Peyer's patch (tissue), 4 donors: ENCODE data around the gene RBM33. TPM values are rescaled to one million over a fixed set of nuclear protein-coding genes. Genes with fewer than 3 reads are reported as not detected.

Experiments used
- DNase-seq, 3 donors: peaks; one replicate each; pipeline ENCODE4 v3.0.0-alpha.2; 2017 to 2019
- H3K27ac ChIP-seq, 4 donors: fragments of 200-600 bp; sonication (generic); one replicate each; pipeline ENCODE4 v1.5.1; 2016 to 2019
- H3K27me3 ChIP-seq, 2 donors: fragments of 200-600 bp; sonication (generic); one replicate each; pipeline ENCODE4 v1.5.1; 2019
- H3K36me3 ChIP-seq, 3 donors: fragments of 200-600 bp; sonication (generic); one replicate each; pipeline ENCODE4 v1.5.1; 2016 to 2019
- H3K4me1 ChIP-seq, 4 donors: fragments of 200-600 bp; sonication (generic); one replicate each; pipeline ENCODE4 v1.5.1; 2016 to 2019
- H3K4me3 ChIP-seq, 4 donors: fragments of 200-600 bp; sonication (generic); 1 replicate in 3 of 4; 2 replicates in 1 of 4; pipeline ENCODE4 v1.5.1; 2016 to 2019; ENCODE audit warnings: mild to moderate bottlenecking in 1 of 4
- H3K9me3 ChIP-seq, 4 donors: fragments of 200-600 bp; sonication (generic); one replicate each; pipeline ENCODE4 v1.5.1; 2016 to 2019; ENCODE audit warnings: mild to moderate bottlenecking in 1 of 4
- POLR2A ChIP-seq, 2 donors: fragments of 450-650 bp; IDR thresholded peaks; one replicate each; pipeline ENCODE4 v1.5.1; 2017; ENCODE audit warnings: antibody characterized with exemption in 2 of 2, mild to moderate bottlenecking in 2 of 2, moderate library complexity in 2 of 2
- total RNA-seq, 4 donors: library from RNA; depleted of rRNA; stranded (reverse); fragments of >200 nt; gene quantifications; one replicate each; pipeline ENCODE4 v1.1.0, GENCODE V29; 2016
- TF ChIP-seq, protein P1 (sequence below), 6 experiments: fragments of 450-650 bp in 4 of 6; fragments of 200-600 bp in 2 of 6; sonication (generic) in 1 of 6; IDR thresholded peaks; one replicate each; pipeline ENCODE4 v1.5.1; 2017 to 2019; ENCODE audit warnings: antibody characterized with exemption in 6 of 6, mild to moderate bottlenecking in 3 of 6, moderate library complexity in 1 of 6

The RBM33 gene
- total RNA-seq, 4 donors from 2014 or later: 87.4 to 191 (median 123) TPM

DNA sequence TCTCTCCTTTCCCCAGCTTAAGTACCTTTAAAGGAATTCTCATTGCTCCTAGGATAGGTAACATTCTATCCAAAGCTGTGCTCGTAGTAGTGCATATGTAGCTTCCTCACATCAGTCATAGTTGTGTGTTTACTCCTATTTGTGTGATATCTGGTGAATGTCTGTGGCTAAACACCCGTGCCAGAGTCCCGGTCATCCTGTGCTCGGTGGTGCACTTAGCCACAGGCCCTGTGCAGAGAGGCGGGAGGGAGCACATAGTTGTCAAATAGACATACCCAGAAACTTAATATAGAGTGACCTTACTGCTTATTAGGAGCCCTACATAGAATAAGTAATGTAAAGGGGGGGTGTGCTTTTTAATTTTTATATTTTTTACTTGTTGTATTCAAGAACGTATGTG lies 76.6 kb downstream of the RBM33 start:
- Histone ChIP-seq H3K27me3 (no peaks in the 10 kb centered on the region), H3K4me3 (no peak overlapping the region), H3K4me1 (peaks cover 0 to 12% (median under 1%) of the 10 kb centered on the region in 4 donors), H3K36me3 (peaks cover 0 to 22% (median 0%) of the 10 kb centered on the region in 3 donors), H3K9me3 (no peaks in the 10 kb centered on the region), H3K27ac (peak overlapping the region in 2 of 4 donors; percentile 3 to 59)
- DNase-seq: peak in 1 of 3 donors; percentile 51
- TF ChIP-seq, protein P1, sequence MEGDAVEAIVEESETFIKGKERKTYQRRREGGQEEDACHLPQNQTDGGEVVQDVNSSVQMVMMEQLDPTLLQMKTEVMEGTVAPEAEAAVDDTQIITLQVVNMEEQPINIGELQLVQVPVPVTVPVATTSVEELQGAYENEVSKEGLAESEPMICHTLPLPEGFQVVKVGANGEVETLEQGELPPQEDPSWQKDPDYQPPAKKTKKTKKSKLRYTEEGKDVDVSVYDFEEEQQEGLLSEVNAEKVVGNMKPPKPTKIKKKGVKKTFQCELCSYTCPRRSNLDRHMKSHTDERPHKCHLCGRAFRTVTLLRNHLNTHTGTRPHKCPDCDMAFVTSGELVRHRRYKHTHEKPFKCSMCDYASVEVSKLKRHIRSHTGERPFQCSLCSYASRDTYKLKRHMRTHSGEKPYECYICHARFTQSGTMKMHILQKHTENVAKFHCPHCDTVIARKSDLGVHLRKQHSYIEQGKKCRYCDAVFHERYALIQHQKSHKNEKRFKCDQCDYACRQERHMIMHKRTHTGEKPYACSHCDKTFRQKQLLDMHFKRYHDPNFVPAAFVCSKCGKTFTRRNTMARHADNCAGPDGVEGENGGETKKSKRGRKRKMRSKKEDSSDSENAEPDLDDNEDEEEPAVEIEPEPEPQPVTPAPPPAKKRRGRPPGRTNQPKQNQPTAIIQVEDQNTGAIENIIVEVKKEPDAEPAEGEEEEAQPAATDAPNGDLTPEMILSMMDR (IDR thresholded peaks at IDR 0.05): no peak
- TF ChIP-seq POLR2A (IDR thresholded peaks at IDR 0.05): no peak

DNA sequence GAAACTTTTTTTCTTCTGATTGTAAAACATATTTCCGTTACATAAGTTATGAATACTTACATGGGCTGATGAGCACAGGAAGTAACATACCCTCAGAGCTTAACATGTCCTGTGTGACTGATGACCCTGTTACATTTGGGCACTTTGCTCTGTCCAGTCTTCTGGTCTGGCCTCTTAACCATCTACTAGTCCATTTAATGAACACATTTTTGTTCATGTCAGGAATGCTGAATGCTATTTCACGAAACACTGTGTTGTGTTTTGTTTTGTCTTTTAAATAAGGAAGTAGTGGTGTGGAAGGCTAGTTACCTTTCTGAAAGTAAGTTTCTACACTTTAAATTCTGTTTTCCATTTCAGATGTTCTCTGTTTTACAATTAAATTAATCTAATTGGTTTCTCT lies 77.7 kb downstream of the RBM33 start:
- Histone ChIP-seq H3K4me3 (no peak overlapping the region), H3K36me3 (peaks cover 0 to 22% (median 0%) of the 10 kb centered on the region in 3 donors), H3K9me3 (no peaks in the 10 kb centered on the region), H3K27ac (peak overlapping the region in 2 of 4 donors; percentile 59 to 62), H3K4me1 (peaks cover 0 to 12% (median 0%) of the 10 kb centered on the region in 4 donors), H3K27me3 (no peaks in the 10 kb centered on the region)
- TF ChIP-seq, protein P1 (IDR thresholded peaks at IDR 0.05): no peak
- TF ChIP-seq POLR2A (IDR thresholded peaks at IDR 0.05): no peak
- DNase-seq: no peak

DNA sequence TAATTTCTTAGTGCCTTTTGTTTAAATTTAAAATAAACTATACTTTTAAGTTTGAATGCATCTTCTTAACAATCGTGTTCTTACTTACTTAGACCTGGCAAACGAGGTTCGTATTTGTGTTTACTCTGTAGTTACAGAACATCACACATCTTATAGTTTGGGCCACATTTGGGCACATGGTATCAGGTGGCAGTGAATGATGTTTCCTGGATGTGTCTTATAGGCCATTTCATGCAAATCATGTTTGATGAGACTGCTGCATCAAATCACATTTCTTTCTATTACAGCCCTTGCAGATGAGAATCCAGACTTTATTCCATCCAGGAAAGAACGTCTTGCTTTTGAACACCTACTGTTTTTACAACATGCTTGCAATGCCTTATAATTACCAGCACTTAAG lies 78.5 kb downstream of the RBM33 start:
- Histone ChIP-seq H3K27ac (peak overlapping the region in 2 of 4 donors; percentile 59 to 62), H3K4me3 (no peak overlapping the region), H3K27me3 (no peaks in the 10 kb centered on the region), H3K9me3 (no peaks in the 10 kb centered on the region), H3K4me1 (peaks cover 0 to 12% (median 0%) of the 10 kb centered on the region in 4 donors), H3K36me3 (peaks cover 0 to 18% (median 0%) of the 10 kb centered on the region in 3 donors)
- TF ChIP-seq POLR2A (IDR thresholded peaks at IDR 0.05): no peak
- TF ChIP-seq, protein P1 (IDR thresholded peaks at IDR 0.05): no peak
- DNase-seq: no peak

DNA sequence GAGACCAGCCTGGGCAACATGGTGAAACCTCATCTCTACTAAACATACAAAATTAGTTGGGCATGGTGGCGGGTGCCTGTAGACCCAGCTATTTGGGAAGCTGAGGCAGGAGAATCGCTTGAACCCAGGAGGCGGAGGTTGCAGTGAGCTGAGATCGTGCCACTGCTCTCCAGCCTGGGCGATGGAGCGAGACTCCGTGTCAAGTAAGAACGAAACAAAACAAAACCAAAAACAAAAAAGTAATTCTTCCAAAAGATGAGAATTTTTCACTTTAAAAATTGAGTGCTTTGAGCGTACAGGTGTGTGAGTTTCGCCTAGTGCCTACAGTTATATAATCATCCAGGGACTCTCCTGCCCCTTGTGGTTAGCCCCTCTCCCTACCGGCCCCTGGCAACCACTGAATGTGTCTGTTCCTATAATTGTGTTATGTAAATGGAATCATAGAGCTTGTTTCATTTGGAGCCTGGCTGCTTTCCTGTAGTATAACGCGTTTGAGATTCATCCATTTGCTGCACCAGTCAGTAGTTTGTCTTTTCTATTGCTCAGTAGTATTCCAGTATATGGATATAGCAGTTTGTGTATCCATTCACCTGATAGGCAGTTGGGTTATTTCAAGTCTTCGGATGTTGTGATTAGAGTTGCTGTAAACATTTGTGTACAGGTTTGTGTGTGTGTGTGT lies 80.0 kb downstream of the RBM33 start:
- DNase-seq: peak in 1 of 3 donors; percentile 47
- Histone ChIP-seq H3K27me3 (no peaks in the 10 kb centered on the region), H3K27ac (peak overlapping the region in 2 of 4 donors; percentile 20 to 59), H3K4me1 (peaks cover 0 to 12% (median 1%) of the 10 kb centered on the region in 4 donors), H3K9me3 (no peaks in the 10 kb centered on the region), H3K36me3 (peaks cover 0 to 9% (median 0%) of the 10 kb centered on the region in 3 donors), H3K4me3 (peak overlapping the region in 1 of 4 donors; percentile 9)
- TF ChIP-seq POLR2A (IDR thresholded peaks at IDR 0.05): no peak
- TF ChIP-seq, protein P1 (IDR thresholded peaks at IDR 0.05): no peak

DNA sequence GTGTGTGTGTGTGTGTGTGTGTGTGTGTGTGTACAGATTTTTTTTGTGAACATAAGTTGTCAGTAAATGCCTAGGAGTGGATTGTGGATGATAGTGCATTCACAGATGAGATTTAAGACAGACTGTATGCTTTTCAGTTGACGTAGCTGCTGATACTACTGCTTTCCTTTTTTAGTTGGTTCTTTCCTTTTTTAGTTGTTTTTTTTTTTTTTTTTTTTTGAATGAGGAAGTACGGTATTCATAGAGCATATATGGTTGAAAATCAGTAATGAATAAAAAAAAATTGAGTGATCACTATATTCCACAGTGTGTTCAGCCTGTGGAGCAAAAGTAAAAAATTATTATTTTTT lies 80.5 kb downstream of the RBM33 start:
- Histone ChIP-seq H3K4me1 (peaks cover 0 to 12% (median 1%) of the 10 kb centered on the region in 4 donors), H3K27ac (peak overlapping the region in 2 of 4 donors; percentile 20 to 59), H3K36me3 (peaks cover 0 to 8% (median 0%) of the 10 kb centered on the region in 3 donors), H3K9me3 (no peaks in the 10 kb centered on the region), H3K4me3 (no peak overlapping the region), H3K27me3 (no peaks in the 10 kb centered on the region)
- TF ChIP-seq, protein P1 (IDR thresholded peaks at IDR 0.05): no peak
- no peak for TF ChIP-seq POLR2A (IDR thresholded peaks at IDR 0.05)
- no peak for DNase-seq
